ENCODE results near the gene LCP1. TPM values are rescaled to one million over a fixed set of nuclear protein-coding genes. Genes with fewer than 3 reads are reported as not detected.

LCP1 gene
- total RNA-seq, 4 donors from 2014 or later = 11.9 to 54.7 (median 16.6) TPM

GRCh38 chr13:46094478-46094877 is 87.5 kb downstream of the LCP1 start:
- intact Hi-C loops (cut with DNase I) = no loop called here
- Histone ChIP-seq H3K9me3 (no peaks in the 10 kb centered on the region), H3K36me3 (no peaks in the 10 kb centered on the region), H3K4me3 (no peak overlapping the region), H3K27ac (replicated peaks in 1 of 4) (no peak overlapping the region), H3K4me1 (no peaks in the 10 kb centered on the region), H3K27me3 (no peaks in the 10 kb centered on the region)
- TF ChIP-seq POLR2AphosphoS5 (IDR thresholded peaks at IDR 0.05) (no peak), EP300 (IDR thresholded peaks at IDR 0.05) (no peak), POLR2A (IDR thresholded peaks at IDR 0.05; ENCODE audit: low read depth) (no peak), CTCF (IDR thresholded peaks at IDR 0.05) (no peak)
- DNase-seq (ENCODE audit: extremely low spot score) = no peak
- 98% methylated on average over 3 of the region's 3 CpGs for WGBS

GRCh38 chr13:46088821-46089562 is 93.0 kb downstream of the LCP1 start:
- WGBS = 75% methylated on average over 5 of the region's 5 CpGs

DNA sequence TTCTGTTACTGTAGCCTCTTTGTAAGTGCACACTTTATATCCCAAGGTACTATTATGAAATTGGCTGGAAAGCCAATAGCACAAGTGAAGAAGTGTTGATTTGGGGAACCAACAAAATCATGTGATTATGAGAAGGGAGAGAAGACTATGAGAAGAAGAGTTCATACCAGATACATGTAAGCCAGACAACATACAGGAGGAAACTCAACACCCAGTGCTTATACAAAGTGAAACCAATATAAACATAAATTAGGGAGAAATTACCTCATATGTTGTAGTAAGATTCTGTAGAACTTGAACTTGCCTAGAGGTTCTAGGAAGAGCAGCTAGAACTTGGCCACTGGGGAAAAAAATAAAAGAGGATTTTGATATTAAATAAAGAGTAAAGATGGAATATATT is 94.5 kb downstream of the LCP1 start:
- intact Hi-C loops (cut with DNase I) = no loop called here
- Histone ChIP-seq H3K4me3 (no peak overlapping the region), H3K4me1 (no peaks in the 10 kb centered on the region), H3K27ac (replicated peaks in 1 of 4) (no peak overlapping the region), H3K36me3 (no peaks in the 10 kb centered on the region), H3K9me3 (no peaks in the 10 kb centered on the region), H3K27me3 (peaks cover 0 to 12% (median 0%) of the 10 kb centered on the region in 4 donors)
- TF ChIP-seq POLR2AphosphoS5 (IDR thresholded peaks at IDR 0.05) = no peak
- no peak for TF ChIP-seq EP300 (IDR thresholded peaks at IDR 0.05)
- TF ChIP-seq POLR2A (IDR thresholded peaks at IDR 0.05; ENCODE audit: low read depth) = no peak
- no peak for TF ChIP-seq CTCF (IDR thresholded peaks at IDR 0.05)
- no peak for DNase-seq (ENCODE audit: extremely low spot score)

More at GRCh38 chr13:46088821-46089562, 93.0 kb downstream of the LCP1 start:
- no peak overlapping the region for H3K4me3 ChIP-seq
- peaks cover 0 to 12% (median 0%) of the 10 kb centered on the region in 4 donors for H3K27me3 ChIP-seq
- no peaks in the 10 kb centered on the region for H3K9me3 ChIP-seq
- no peak for TF ChIP-seq POLR2A (IDR thresholded peaks at IDR 0.05; ENCODE audit: low read depth)
- TF ChIP-seq POLR2AphosphoS5 (IDR thresholded peaks at IDR 0.05) = no peak
- TF ChIP-seq EP300 (IDR thresholded peaks at IDR 0.05) = no peak
- TF ChIP-seq CTCF (IDR thresholded peaks at IDR 0.05) = no peak
- no peak overlapping the region for H3K27ac ChIP-seq (replicated peaks in 1 of 4)
- H3K36me3 ChIP-seq = no peaks in the 10 kb centered on the region
- no peaks in the 10 kb centered on the region for H3K4me1 ChIP-seq
- intact Hi-C loops (cut with DNase I) = no loop called here
- no peak for DNase-seq (ENCODE audit: extremely low spot score)

GRCh38 chr13:46086985-46087384 is 95.0 kb downstream of the LCP1 start:
- no peaks in the 10 kb centered on the region for H3K4me1 ChIP-seq
- TF ChIP-seq CTCF (IDR thresholded peaks at IDR 0.05) (no peak), EP300 (IDR thresholded peaks at IDR 0.05) (no peak), POLR2AphosphoS5 (IDR thresholded peaks at IDR 0.05) (no peak), POLR2A (IDR thresholded peaks at IDR 0.05; ENCODE audit: low read depth) (no peak)
- H3K27me3 ChIP-seq = peaks cover 0 to 12% (median 0%) of the 10 kb centered on the region in 4 donors
- WGBS = 95% methylated on average over 9 of the region's 12 CpGs
- intact Hi-C loops (cut with DNase I) = no loop called here
- H3K27ac ChIP-seq (replicated peaks in 1 of 4) = no peak overlapping the region
- no peak for DNase-seq (ENCODE audit: extremely low spot score)
- H3K9me3 ChIP-seq = no peaks in the 10 kb centered on the region
- H3K4me3 ChIP-seq = no peak overlapping the region
- H3K36me3 ChIP-seq = no peaks in the 10 kb centered on the region

Measured in esophagus muscularis mucosa (tissue), 4 donors.